ENCODE results near the gene DNAJC18. TPM values are rescaled to one million over a fixed set of nuclear protein-coding genes. Genes with fewer than 3 reads are reported as not detected.

Gene DNAJC18
- total and polyA plus RNA-seq, 2 of the 8 experiments (the other 6 are each of a cell fraction or from before 2014, with no cell fraction given), result 7.8 to 29.2 TPM

- H2BK12ac ChIP-seq (ENCODE audit: low read depth, low read length), result no peak overlapping the region
- H3K36me3 ChIP-seq (ENCODE audit: control insufficient read depth in 2 of 4, insufficient read depth in 4 of 4, low read length in 3 of 4), result peaks cover 2 to 44% (median 23%) of the 10 kb centered on the region in 4 experiments; a peak in 7 of 8 replicates
- H3K23me2 ChIP-seq (ENCODE audit: low read depth, low read length), result no peaks in the 10 kb centered on the region
- POLR2A ChIA-PET (ENCODE audit: partially characterized antibody), result interaction anchor here (0.6 to 3.9 kb wide), 6 partner anchors 9 to 197 kb away, joined by 3 to 16 read pairs (median 4); partner anchors contain the start of genes MATR3 and MZB1
- H4K5ac ChIP-seq (ENCODE audit: insufficient read length, low read depth, low read length), result no peak overlapping the region
- no peaks in the 10 kb centered on the region for H3K27me3 ChIP-seq (replicated peaks in 1 of 4; ENCODE audit: control insufficient read depth in 3 of 4, extremely low read depth in 1 of 4, insufficient read depth in 3 of 4, low read length in 3 of 4)
- peaks cover 0 to 3% of the 10 kb centered on the region in 2 experiments for H4K20me1 ChIP-seq (replicated peaks in 1 of 2; ENCODE audit: control insufficient read depth in 1 of 2, insufficient read depth in 2 of 2, low read length in 2 of 2)
- no peak overlapping the region for H2BK15ac ChIP-seq (ENCODE audit: low read length)
- FAIRE-seq (no peak), DNase-seq (ENCODE audit: low read depth in 1 of 2, low spot score in 2 of 2) (no peak)
- no peak overlapping the region for H3K56ac ChIP-seq (replicated peaks; ENCODE audit: insufficient read length, low read depth, low read length)
- H3K4ac ChIP-seq (replicated peaks; ENCODE audit: insufficient read length, low read depth, low read length), result no peak overlapping the region
- H4K91ac ChIP-seq (replicated peaks; ENCODE audit: insufficient read length, low read length), result no peak overlapping the region
- H2BK20ac ChIP-seq (ENCODE audit: low read length), result no peak overlapping the region
- H3K9ac ChIP-seq (replicated peaks in 1 of 4; ENCODE audit: extremely low read depth in 1 of 4, low read depth in 3 of 4, low read length in 3 of 4), result no peak overlapping the region
- H3K18ac ChIP-seq (ENCODE audit: extremely low read depth, low read length), result no peak overlapping the region
- H3K27ac ChIP-seq (ENCODE audit: low read depth, low read length), result no peak overlapping the region
- H2AFZ ChIP-seq (ENCODE audit: low read length), result no peak overlapping the region
- H2BK5ac ChIP-seq (ENCODE audit: low read depth, low read length), result no peak overlapping the region
- H3K14ac ChIP-seq (ENCODE audit: insufficient read length), result no peak overlapping the region
- no peak overlapping the region for H2BK120ac ChIP-seq (replicated peaks; ENCODE audit: low read depth, low read length)
- no peaks in the 10 kb centered on the region for H3K79me2 ChIP-seq (ENCODE audit: control insufficient read depth in 1 of 2, insufficient read depth in 2 of 2, low read length in 2 of 2)
- CTCF ChIA-PET (ENCODE audit: partially characterized antibody), result interaction anchor here (0.6 to 1.6 kb wide), 8 partner anchors 15 to 301 kb away, joined by 3 to 4 read pairs (median 3); no protein-coding TSS in a partner anchor
- H3K9me3 ChIP-seq (ENCODE audit: insufficient read depth in 2 of 2, low read depth in 1 of 2, low read length in 1 of 2), result no peaks in the 10 kb centered on the region
- H2AK5ac ChIP-seq (ENCODE audit: low read depth, low read length), result no peak overlapping the region
- TF ChIP-seq TEAD4 (IDR thresholded peaks at IDR 0.05; ENCODE audit: low read depth, low read length), result no peak
- no peak overlapping the region for H4K8ac ChIP-seq (ENCODE audit: extremely low read depth, insufficient read depth, low read length)
- no peak overlapping the region for H3K23ac ChIP-seq (ENCODE audit: insufficient read length)
- peaks cover 2% of the 10 kb centered on the region; the same call in 1 of the 2 replicates for H3K79me1 ChIP-seq (ENCODE audit: low read depth, low read length)
- H3K4me1 ChIP-seq (replicated peaks in 1 of 4; ENCODE audit: control insufficient read depth in 3 of 4, insufficient read depth in 4 of 4, low read length in 3 of 4), result no peaks in the 10 kb centered on the region
- 88% methylated on average over 7 of the region's 7 CpGs; no CpG with 5 or more reads in 1 of the 2 experiments for WGBS, 2 experiments (ENCODE audit: extremely low coverage in 1 of 2, insufficient coverage in 1 of 2, insufficient read length in 1 of 2, insufficient replicate concordance in 2 of 2, low coverage in 1 of 2, low lambda C conversion rate in 2 of 2, missing lambda C conversion rate in 1 of 2)
- H3K4me2 ChIP-seq (ENCODE audit: insufficient read depth in 1 of 2, low read depth in 2 of 2, low read length in 2 of 2), result no peak overlapping the region
- H3K4me3 ChIP-seq (ENCODE audit: extremely low read depth in 1 of 4, insufficient read depth in 2 of 4, low read depth in 3 of 4, low read length in 4 of 4), result no peak overlapping the region
Observed at GRCh38 chr5:139371482-139372435, 67.6 kb downstream of the DNAJC18 start.
